ENCODE results near the gene HMX2. TPM values are rescaled to one million over a fixed set of nuclear protein-coding genes. Genes with fewer than 3 reads are reported as not detected.

HMX2 gene
- total and polyA plus RNA-seq, 8 donors, result not detected

- intact Hi-C loops (cut with DNase I), result no loop called here
- no peak for TF ChIP-seq CTCF (IDR thresholded peaks at IDR 0.05)
- Histone ChIP-seq H3K4me1 (peaks cover 26 to 60% of the 10 kb centered on the region in 2 donors), H3K4me3 (peak overlapping the region in 1 of 2 donors; percentile 10), H3K27ac (no peak overlapping the region), H3K36me3 (peaks cover 0 to 9% of the 10 kb centered on the region in 2 donors), H3K27me3 (peaks cover 71 to 74% of the 10 kb centered on the region in 2 donors), H3K9me3 (no peaks in the 10 kb centered on the region)
- DNase-seq (peak in 1 of 4 donors; percentile 80), ATAC-seq (no peak)
Observed at GRCh38 chr10:123150986-123151736, 3.2 kb downstream of the HMX2 start.

- H3K36me3 ChIP-seq, result peaks cover 0 to 15% of the 10 kb centered on the region in 2 donors
- H3K9me3 ChIP-seq, result no peaks in the 10 kb centered on the region
- no peak overlapping the region for H3K27ac ChIP-seq
- peaks cover 30 to 62% of the 10 kb centered on the region in 2 donors for H3K4me1 ChIP-seq
- ATAC-seq (no peak), DNase-seq (no peak)
- peaks cover 65 to 68% of the 10 kb centered on the region in 2 donors for H3K27me3 ChIP-seq
- no peak overlapping the region for H3K4me3 ChIP-seq
- intact Hi-C loops (cut with DNase I), result no loop called here
- no peak for TF ChIP-seq CTCF (IDR thresholded peaks at IDR 0.05)
Observed at GRCh38 chr10:123151737-123152135, 3.8 kb downstream of the HMX2 start.

- Histone ChIP-seq H3K4me1 (peaks cover 30 to 67% of the 10 kb centered on the region in 2 donors), H3K27ac (no peak overlapping the region), H3K27me3 (peaks cover 47 to 50% of the 10 kb centered on the region in 2 donors), H3K9me3 (no peaks in the 10 kb centered on the region), H3K4me3 (peak overlapping the region in 1 of 2 donors; percentile 95), H3K36me3 (peaks cover 0 to 32% of the 10 kb centered on the region in 2 donors)
- ATAC-seq (no peak), DNase-seq (no peak)
- intact Hi-C loops (cut with DNase I), result no loop called here
- TF ChIP-seq CTCF (IDR thresholded peaks at IDR 0.05), result no peak
Observed at GRCh38 chr10:123153486-123154091, 5.7 kb downstream of the HMX2 start.

GRCh38 chr10:123154092-123154710 lies 6.3 kb downstream of the HMX2 start, which contains the start of gene BUB3:
Gene BUB3 (plus strand): TSS chr10:123154402. CDS start chr10:123154918, 516 bp downstream.
- Histone ChIP-seq H3K4me1 (peaks cover 30 to 64% of the 10 kb centered on the region in 2 donors), H3K27ac (peak within 1 kb of the TSS; percentile 84 to 88), H3K27me3 (peaks cover 40 to 44% of the 10 kb centered on the region in 2 donors), H3K36me3 (peaks cover 0 to 37% of the 10 kb centered on the region in 2 donors), H3K4me3 (peak within 1 kb of the TSS; percentile 88 to 95), H3K9me3 (no peaks in the 10 kb centered on the region)
- ATAC-seq (peak; percentile 99), DNase-seq (peak; percentile 95 to 100 (median 99))
- intact Hi-C loops (cut with DNase I), result no loop called here
- peak in 1 of 2 donors; percentile 27 for TF ChIP-seq CTCF (IDR thresholded peaks at IDR 0.05)

All from left lung (tissue), 10 donors.